ENCODE results near the gene BRD9. TPM values are rescaled to one million over a fixed set of nuclear protein-coding genes. Genes with fewer than 3 reads are reported as not detected.

Gene BRD9
- total RNA-seq, 1 donor from 2014 or later = 43.7 TPM

GRCh38 chr5:873328-873727 lies 19.3 kb downstream of the BRD9 start:
- H3K9ac ChIP-seq (ENCODE audit: low read length) = no peak overlapping the region
- no peaks in the 10 kb centered on the region for H3K9me3 Mint-ChIP-seq (ENCODE audit: unreplicated experiment)
- H3K79me2 ChIP-seq (ENCODE audit: insufficient read depth, low read length) = peaks cover 12% of the 10 kb centered on the region
- no peaks in the 10 kb centered on the region for H3K27me3 Mint-ChIP-seq (ENCODE audit: low read depth, unreplicated experiment)
- no peaks in the 10 kb centered on the region for H3K4me1 Mint-ChIP-seq (ENCODE audit: low read depth, unreplicated experiment)
- no peak overlapping the region for H3K4me3 ChIP-seq (ENCODE audit: insufficient read depth, low read depth, low read length)
- no peak overlapping the region for H2AFZ ChIP-seq (ENCODE audit: low read depth, low read length)
- H3K27ac ChIP-seq (ENCODE audit: low read depth, low read length) = no peak overlapping the region
- peak overlapping the region; percentile 35 for H3K4me3 Mint-ChIP-seq (ENCODE audit: unreplicated experiment)
- H4K20me1 ChIP-seq (ENCODE audit: insufficient read depth, low read length) = peaks cover 67% of the 10 kb centered on the region
- no peak for FAIRE-seq
- peaks cover 60% of the 10 kb centered on the region for H3K36me3 ChIP-seq (ENCODE audit: insufficient read depth, low read length)
- no peaks in the 10 kb centered on the region for H3K27me3 ChIP-seq (ENCODE audit: insufficient read depth, low read length)
- no peaks in the 10 kb centered on the region for H3K9me3 ChIP-seq (ENCODE audit: insufficient read depth, low read depth, low read length)
- peaks cover 16% of the 10 kb centered on the region for H3K36me3 Mint-ChIP-seq (ENCODE audit: low read depth, unreplicated experiment)
- H3K27ac Mint-ChIP-seq (ENCODE audit: unreplicated experiment) = no peak overlapping the region
- TF ChIP-seq CTCF (IDR thresholded peaks at IDR 0.05; ENCODE audit: insufficient read depth, low read depth, low read length) (no peak), EZH2 (IDR thresholded peaks at IDR 0.05; ENCODE audit: insufficient read depth, low read length) (no peak)
- DNase-seq (ENCODE audit: low read depth) = no peak
- H3K4me2 ChIP-seq (ENCODE audit: low read length) = no peak overlapping the region
- no peaks in the 10 kb centered on the region for H3K4me1 ChIP-seq (ENCODE audit: insufficient read depth, low read length)

DNA sequence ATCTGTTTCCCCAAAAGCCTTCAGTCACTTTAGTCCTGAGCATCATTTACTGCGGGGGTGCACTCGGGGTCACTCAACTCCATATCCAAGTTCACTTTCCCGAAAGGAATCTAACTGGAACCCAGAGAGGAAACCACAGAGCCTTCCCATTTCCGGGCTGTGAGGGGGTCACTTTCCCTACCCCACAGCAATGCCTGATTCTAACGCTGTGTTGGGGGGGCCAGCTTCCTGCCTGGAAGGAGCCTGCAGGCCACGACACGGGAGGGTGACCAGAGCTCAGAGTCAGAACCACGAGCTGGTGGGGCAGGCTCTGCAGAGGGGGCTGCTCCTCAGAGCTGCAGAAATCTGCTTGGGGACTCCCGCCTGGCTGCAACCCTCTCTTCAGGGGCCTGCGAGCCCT lies 20.3 kb downstream of the BRD9 start:
- H3K36me3 Mint-ChIP-seq (ENCODE audit: low read depth, unreplicated experiment) = peaks cover 21% of the 10 kb centered on the region
- no peaks in the 10 kb centered on the region for H3K4me1 ChIP-seq (ENCODE audit: insufficient read depth, low read length)
- H3K79me2 ChIP-seq (ENCODE audit: insufficient read depth, low read length) = peaks cover 12% of the 10 kb centered on the region
- no peak overlapping the region for H3K4me3 Mint-ChIP-seq (ENCODE audit: unreplicated experiment)
- no peak overlapping the region for H3K4me2 ChIP-seq (ENCODE audit: low read length)
- no peaks in the 10 kb centered on the region for H3K27me3 ChIP-seq (ENCODE audit: insufficient read depth, low read length)
- DNase-seq (ENCODE audit: low read depth) (no peak), FAIRE-seq (no peak)
- no peak overlapping the region for H3K9ac ChIP-seq (ENCODE audit: low read length)
- no peaks in the 10 kb centered on the region for H3K9me3 ChIP-seq (ENCODE audit: insufficient read depth, low read depth, low read length)
- peaks cover 57% of the 10 kb centered on the region for H4K20me1 ChIP-seq (ENCODE audit: insufficient read depth, low read length)
- no peak overlapping the region for H3K27ac ChIP-seq (ENCODE audit: low read depth, low read length)
- TF ChIP-seq EZH2 (IDR thresholded peaks at IDR 0.05; ENCODE audit: insufficient read depth, low read length) (no peak), CTCF (IDR thresholded peaks at IDR 0.05; ENCODE audit: insufficient read depth, low read depth, low read length) (no peak)
- H3K27ac Mint-ChIP-seq (ENCODE audit: unreplicated experiment) = no peak overlapping the region
- H2AFZ ChIP-seq (ENCODE audit: low read depth, low read length) = no peak overlapping the region
- H3K9me3 Mint-ChIP-seq (ENCODE audit: unreplicated experiment) = no peaks in the 10 kb centered on the region
- no peaks in the 10 kb centered on the region for H3K27me3 Mint-ChIP-seq (ENCODE audit: low read depth, unreplicated experiment)
- no peak overlapping the region for H3K4me3 ChIP-seq (ENCODE audit: insufficient read depth, low read depth, low read length)
- H3K36me3 ChIP-seq (ENCODE audit: insufficient read depth, low read length) = peaks cover 59% of the 10 kb centered on the region
- H3K4me1 Mint-ChIP-seq (ENCODE audit: low read depth, unreplicated experiment) = no peaks in the 10 kb centered on the region

DNA sequence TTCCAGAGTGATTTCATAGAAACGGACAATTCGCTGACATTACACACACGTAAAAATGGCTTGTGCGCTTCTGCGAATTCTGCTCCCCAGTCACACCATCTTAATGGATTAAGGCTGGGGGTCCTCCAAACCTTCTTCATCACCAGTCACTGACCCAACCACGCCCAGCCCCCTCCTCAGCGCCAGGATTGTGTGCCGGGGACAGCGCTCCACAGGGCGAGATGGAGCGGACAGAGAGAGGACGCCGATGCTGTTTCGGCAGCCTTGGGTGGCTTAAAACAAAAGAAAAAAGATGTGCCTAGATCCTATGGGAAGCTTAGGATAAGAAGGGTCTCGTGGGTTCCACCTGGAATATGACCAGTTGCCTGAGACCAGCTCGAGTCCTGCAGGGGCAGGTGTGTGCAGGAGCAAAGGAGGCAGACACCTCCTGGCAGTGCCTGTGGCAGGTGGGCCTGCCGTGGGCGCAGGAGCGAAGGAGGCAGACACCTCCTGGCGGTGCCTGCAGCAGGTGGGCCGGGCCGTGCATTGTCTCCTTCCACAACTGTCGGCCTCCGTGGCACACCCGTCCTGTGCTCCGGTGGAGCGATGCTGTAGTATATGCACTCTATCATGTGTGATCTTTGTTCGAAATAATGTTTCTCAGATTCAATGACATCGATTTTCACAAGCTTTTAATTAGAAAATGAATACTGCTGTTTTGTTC lies 20.9 kb downstream of the BRD9 start:
- H3K4me1 ChIP-seq (ENCODE audit: insufficient read depth, low read length) = no peaks in the 10 kb centered on the region
- Mint-ChIP-seq H3K36me3 (ENCODE audit: low read depth, unreplicated experiment) (peaks cover 20% of the 10 kb centered on the region), H3K4me3 (ENCODE audit: unreplicated experiment) (no peak overlapping the region), H3K27me3 (ENCODE audit: low read depth, unreplicated experiment) (no peaks in the 10 kb centered on the region), H3K4me1 (ENCODE audit: low read depth, unreplicated experiment) (no peaks in the 10 kb centered on the region), H3K27ac (ENCODE audit: unreplicated experiment) (no peak overlapping the region), H3K9me3 (ENCODE audit: unreplicated experiment) (no peaks in the 10 kb centered on the region)
- peaks cover 60% of the 10 kb centered on the region for H3K36me3 ChIP-seq (ENCODE audit: insufficient read depth, low read length)
- H4K20me1 ChIP-seq (ENCODE audit: insufficient read depth, low read length) = peaks cover 55% of the 10 kb centered on the region
- peaks cover 8% of the 10 kb centered on the region for H3K79me2 ChIP-seq (ENCODE audit: insufficient read depth, low read length)
- H3K4me2 ChIP-seq (ENCODE audit: low read length) = no peak overlapping the region
- H3K27me3 ChIP-seq (ENCODE audit: insufficient read depth, low read length) = no peaks in the 10 kb centered on the region
- H3K9me3 ChIP-seq (ENCODE audit: insufficient read depth, low read depth, low read length) = no peaks in the 10 kb centered on the region
- no peak overlapping the region for H3K4me3 ChIP-seq (ENCODE audit: insufficient read depth, low read depth, low read length)
- no peak for FAIRE-seq
- H2AFZ ChIP-seq (ENCODE audit: low read depth, low read length) = no peak overlapping the region
- H3K27ac ChIP-seq (ENCODE audit: low read depth, low read length) = no peak overlapping the region
- no peak for DNase-seq (ENCODE audit: low read depth)
- H3K9ac ChIP-seq (ENCODE audit: low read length) = no peak overlapping the region
- TF ChIP-seq EZH2 (IDR thresholded peaks at IDR 0.05; ENCODE audit: insufficient read depth, low read length) (no peak), CTCF (IDR thresholded peaks at IDR 0.05; ENCODE audit: insufficient read depth, low read depth, low read length) (no peak)

All from astrocyte (in vitro differentiated cells and primary cell).